Measurements from ENCODE around the gene SKI.

SKI gene

GRCh38 chr1:2184934-2185333 is 43.2 kb upstream of the SKI start:
- POLR2A ChIA-PET: interaction anchor here (1.3 kb wide), 1 partner anchor 10 kb away, joined by 3 read pairs; the partner anchor contains the start of gene FAAP20
- CTCF ChIA-PET: interaction anchor here (3.2 kb wide), 1 partner anchor 10 kb away, joined by 10 read pairs; no protein-coding TSS in a partner anchor
- no peak for DNase-seq (ENCODE audit: extremely low spot score)
- TF ChIP-seq ARNT (IDR thresholded peaks at IDR 0.05) (no peak), FOXM1 (IDR thresholded peaks at IDR 0.05; ENCODE audit: borderline replicate concordance) (no peak), FOXK2 (IDR thresholded peaks at IDR 0.05) (no peak), PKNOX1 (IDR thresholded peaks at IDR 0.05) (no peak), NFRKB (IDR thresholded peaks at IDR 0.05) (no peak), HDGF (IDR thresholded peaks at IDR 0.05; ENCODE audit: borderline replicate concordance) (no peak), CTBP1 (IDR thresholded peaks at IDR 0.05; ENCODE audit: borderline replicate concordance) (no peak), BHLHE40 (IDR thresholded peaks at IDR 0.05; ENCODE audit: borderline replicate concordance) (no peak), ELF4 (IDR thresholded peaks at IDR 0.05) (no peak), SUZ12 (IDR thresholded peaks at IDR 0.05) (no peak), FOXA1 (IDR thresholded peaks at IDR 0.05) (no peak), SP1 (IDR thresholded peaks at IDR 0.05) (no peak), LEF1 (IDR thresholded peaks at IDR 0.05; ENCODE audit: borderline replicate concordance) (no peak), L3MBTL2 (conservative IDR thresholded peaks at IDR 0.05) (no peak)

- DNase-seq (ENCODE audit: extremely low spot score): no peak
- ChIA-PET POLR2A (no interaction called here), CTCF (no interaction called here)
- TF ChIP-seq FOXK2 (IDR thresholded peaks at IDR 0.05) (no peak), L3MBTL2 (conservative IDR thresholded peaks at IDR 0.05) (no peak), ZNF384 (IDR thresholded peaks at IDR 0.05) (no peak), FOXA1 (IDR thresholded peaks at IDR 0.05) (no peak), SP1 (IDR thresholded peaks at IDR 0.05) (no peak), LEF1 (IDR thresholded peaks at IDR 0.05; ENCODE audit: borderline replicate concordance) (no peak), PKNOX1 (IDR thresholded peaks at IDR 0.05) (no peak), FOXM1 (IDR thresholded peaks at IDR 0.05; ENCODE audit: borderline replicate concordance) (no peak), SUZ12 (IDR thresholded peaks at IDR 0.05) (no peak), BHLHE40 (IDR thresholded peaks at IDR 0.05; ENCODE audit: borderline replicate concordance) (no peak)
These were observed 42.0 kb upstream of the SKI start for GRCh38 chr1:2185880-2186855.

DNA sequence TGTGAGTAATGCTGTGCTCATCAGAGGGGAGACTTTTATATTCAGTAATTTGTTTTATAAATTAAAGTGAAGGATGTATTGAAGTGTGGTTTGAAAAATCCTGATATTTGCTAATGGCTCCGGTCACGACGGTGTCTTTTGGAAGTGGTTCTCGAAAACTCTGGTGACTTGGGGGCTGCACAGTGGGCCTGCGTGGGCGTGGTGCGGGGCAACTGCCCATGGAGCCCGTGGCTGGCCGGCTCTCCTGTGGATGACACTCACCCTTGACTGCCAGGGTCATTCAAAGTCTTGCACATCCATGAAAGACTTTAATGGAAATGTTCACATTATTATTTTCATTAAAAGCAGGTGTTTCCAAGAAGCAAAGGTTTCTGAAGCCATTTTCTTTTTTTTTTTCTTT is 41.2 kb upstream of the SKI start:
- TF ChIP-seq TARDBP (IDR thresholded peaks at IDR 0.05) (no peak), ARNT (IDR thresholded peaks at IDR 0.05) (no peak), FOXM1 (IDR thresholded peaks at IDR 0.05; ENCODE audit: borderline replicate concordance) (no peak), HDGF (IDR thresholded peaks at IDR 0.05; ENCODE audit: borderline replicate concordance) (no peak), SP1 (IDR thresholded peaks at IDR 0.05) (no peak), SUZ12 (IDR thresholded peaks at IDR 0.05) (no peak)

DNA sequence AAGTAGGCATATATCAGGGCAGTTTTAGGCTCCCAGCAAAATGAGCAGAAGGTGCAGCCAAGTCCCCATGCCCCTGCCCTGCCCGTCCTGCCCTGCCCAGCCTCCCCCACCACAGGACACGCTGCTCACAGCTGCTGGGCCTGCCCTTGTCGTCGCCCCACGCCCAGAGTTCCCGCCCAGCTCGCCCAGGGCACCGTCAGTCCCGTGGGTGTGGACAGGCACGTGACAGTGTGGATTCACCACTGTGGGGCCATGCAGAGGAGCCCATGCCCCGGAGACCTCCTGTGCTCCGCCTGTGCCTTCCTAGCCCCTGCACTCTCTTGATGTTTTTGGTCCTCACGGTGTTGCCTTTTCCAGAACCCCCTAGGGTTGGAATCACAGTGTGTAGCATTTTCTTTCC is 40.5 kb upstream of the SKI start:
- ChIA-PET POLR2A (no interaction called here), CTCF (no interaction called here)
- no peak for DNase-seq (ENCODE audit: extremely low spot score)
- TF ChIP-seq FOXA1 (IDR thresholded peaks at IDR 0.05) (no peak), ARNT (IDR thresholded peaks at IDR 0.05) (no peak), PKNOX1 (IDR thresholded peaks at IDR 0.05) (no peak), TARDBP (IDR thresholded peaks at IDR 0.05) (no peak), SUZ12 (IDR thresholded peaks at IDR 0.05) (no peak), BHLHE40 (IDR thresholded peaks at IDR 0.05; ENCODE audit: borderline replicate concordance) (no peak), ELF4 (IDR thresholded peaks at IDR 0.05) (no peak), ZNF384 (IDR thresholded peaks at IDR 0.05) (no peak), FOXK2 (IDR thresholded peaks at IDR 0.05) (no peak), NFRKB (IDR thresholded peaks at IDR 0.05) (no peak), HDGF (IDR thresholded peaks at IDR 0.05; ENCODE audit: borderline replicate concordance) (no peak), CTBP1 (IDR thresholded peaks at IDR 0.05; ENCODE audit: borderline replicate concordance) (no peak), L3MBTL2 (conservative IDR thresholded peaks at IDR 0.05) (no peak), LEF1 (IDR thresholded peaks at IDR 0.05; ENCODE audit: borderline replicate concordance) (no peak), SP1 (IDR thresholded peaks at IDR 0.05) (no peak), FOXM1 (IDR thresholded peaks at IDR 0.05; ENCODE audit: borderline replicate concordance) (no peak)

More for the DNA sequence above, 41.2 kb upstream of the SKI start:
- DNase-seq (ENCODE audit: extremely low spot score): no peak
- ChIA-PET CTCF (no interaction called here), POLR2A (no interaction called here)

DNA sequence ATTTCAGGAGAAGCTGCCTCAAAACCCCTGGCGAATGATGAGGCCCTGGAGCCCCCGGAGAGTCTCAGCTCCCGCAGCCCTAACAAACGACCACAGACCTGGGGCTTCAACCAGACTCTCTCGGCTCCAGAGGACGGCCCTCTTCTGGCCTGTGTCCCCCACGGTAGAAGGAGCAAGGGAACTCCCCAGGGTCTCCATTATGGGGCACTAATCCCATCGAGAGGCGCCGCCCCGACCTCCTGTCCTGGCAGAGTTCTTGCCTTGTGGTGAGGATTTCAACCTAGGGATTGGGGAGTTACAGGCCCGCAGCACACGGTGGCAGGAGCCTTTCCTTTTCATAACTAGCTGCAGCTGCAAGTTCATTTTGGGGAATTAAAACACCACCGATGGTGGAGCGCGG is 39.8 kb upstream of the SKI start:
- ChIA-PET POLR2A (interaction anchor here (1.6 to 2.6 kb wide), 2 partner anchors 11 to 183 kb away, joined by 3 to 13 read pairs; no protein-coding TSS in a partner anchor), CTCF (interaction anchor here (1.6 kb wide), 1 partner anchor 244 kb away, joined by 4 read pairs; no protein-coding TSS in a partner anchor)
- TF ChIP-seq ARNT (IDR thresholded peaks at IDR 0.05): no peak
- TF ChIP-seq FOXM1 (IDR thresholded peaks at IDR 0.05; ENCODE audit: borderline replicate concordance): no peak
- no peak for TF ChIP-seq FOXA1 (IDR thresholded peaks at IDR 0.05)
- TF ChIP-seq TARDBP (IDR thresholded peaks at IDR 0.05): no peak
- TF ChIP-seq SUZ12 (IDR thresholded peaks at IDR 0.05): no peak
- no peak for TF ChIP-seq BHLHE40 (IDR thresholded peaks at IDR 0.05; ENCODE audit: borderline replicate concordance)
- TF ChIP-seq ZNF384 (IDR thresholded peaks at IDR 0.05): no peak
- no peak for TF ChIP-seq PKNOX1 (IDR thresholded peaks at IDR 0.05)
- no peak for TF ChIP-seq SP1 (IDR thresholded peaks at IDR 0.05)
- TF ChIP-seq L3MBTL2 (conservative IDR thresholded peaks at IDR 0.05): no peak
- TF ChIP-seq CTBP1 (IDR thresholded peaks at IDR 0.05; ENCODE audit: borderline replicate concordance): no peak
- no peak for TF ChIP-seq FOXK2 (IDR thresholded peaks at IDR 0.05)
- TF ChIP-seq ELF4 (IDR thresholded peaks at IDR 0.05): no peak
- no peak for TF ChIP-seq NFRKB (IDR thresholded peaks at IDR 0.05)
- no peak for TF ChIP-seq HDGF (IDR thresholded peaks at IDR 0.05; ENCODE audit: borderline replicate concordance)
- TF ChIP-seq LEF1 (IDR thresholded peaks at IDR 0.05; ENCODE audit: borderline replicate concordance): no peak
- DNase-seq (ENCODE audit: extremely low spot score): no peak
